CD14-positive monocyte (primary cell): Measurements from ENCODE around the gene ADAM22. TPM values are rescaled to one million over a fixed set of nuclear protein-coding genes. Genes with fewer than 3 reads are reported as not detected.
"Not testable (repeated sequence)": the region's sequence is repeated elsewhere in the genome, so short reads cannot be mapped to it uniquely, and the experiment has no call there.

Experiments used
- DNase-seq, 3 donors: peaks; one replicate each; pipeline ENCODE4 v3.0.0-alpha.2; 2011 to 2022
- H2AFZ ChIP-seq: 2 replicates; pipeline ENCODE4 v1.6.0; 2012; ENCODE audit warnings: mild to moderate bottlenecking, low read depth, low read length, inconsistent platforms; ENCODE audit not compliant: insufficient read depth, poor library complexity, severe bottlenecking
- H3K27ac ChIP-seq, 2 donors: 1 replicate in 1 of 2; 2 replicates in 1 of 2; pipeline ENCODE4 v1.5.1; 2012 to 2013; ENCODE audit warnings: low read length in 2 of 2, control low read depth in 1 of 2, inconsistent platforms in 1 of 2, low read depth in 1 of 2, mild to moderate bottlenecking in 1 of 2
- H3K27me3 ChIP-seq, 2 donors: one replicate each; pipeline versions ENCODE4 v1.6.0 to v1.6.1; 2011 to 2013; ENCODE audit warnings: low read length in 2 of 2; ENCODE audit not compliant: control insufficient read depth in 2 of 2, insufficient read depth in 2 of 2
- H3K36me3 ChIP-seq, 2 donors: replicated peaks in 1 of 2; 1 replicate in 1 of 2; 2 replicates in 1 of 2; pipeline versions ENCODE4 v1.5.1 to v1.6.1; 2012 to 2013; ENCODE audit warnings: low read length in 2 of 2, control low read depth in 1 of 2, inconsistent platforms in 1 of 2, mild to moderate bottlenecking in 1 of 2; ENCODE audit not compliant: insufficient read depth in 2 of 2, control insufficient read depth in 1 of 2
- H3K4me1 ChIP-seq, 2 donors: 1 replicate in 1 of 2; 2 replicates in 1 of 2; pipeline versions ENCODE4 v1.5.1 to v1.6.1; 2012 to 2013; ENCODE audit warnings: low read length in 2 of 2, control low read depth in 1 of 2, inconsistent platforms in 1 of 2, mild to moderate bottlenecking in 1 of 2, moderate library complexity in 1 of 2; ENCODE audit not compliant: insufficient read depth in 2 of 2, control insufficient read depth in 1 of 2
- H3K4me2 ChIP-seq: replicated peaks from 2 replicates; pipeline ENCODE3; 2012; ENCODE audit warnings: low read length, moderate library complexity, mild to moderate bottlenecking; ENCODE audit not compliant: poor library complexity, severe bottlenecking; ENCODE audit errors: extremely low read depth
- H3K4me3 ChIP-seq, 3 experiments: fragments of 200-600 bp in 1 of 3; sonication (generic) in 1 of 3; replicated peaks in 1 of 3; 1 replicate in 2 of 3; 2 replicates in 1 of 3; pipeline ENCODE4 v1.5.1; 2011 to 2013; ENCODE audit warnings: low read length in 3 of 3, mild to moderate bottlenecking in 3 of 3, control low read depth in 2 of 3, low read depth in 2 of 3, inconsistent platforms in 1 of 3, moderate library complexity in 1 of 3
- H3K79me2 ChIP-seq: 2 replicates; pipeline ENCODE4 v1.6.0; 2012; ENCODE audit warnings: mild to moderate bottlenecking, control low read depth, inconsistent platforms, low read length, moderate library complexity; ENCODE audit not compliant: insufficient read depth
- H3K9ac ChIP-seq: 2 replicates; pipeline ENCODE4 v1.6.0; 2017; ENCODE audit warnings: low read length, mild to moderate bottlenecking; ENCODE audit not compliant: insufficient read depth, poor library complexity, severe bottlenecking
- H3K9me3 ChIP-seq, 2 donors: replicated peaks in 1 of 2; 1 replicate in 1 of 2; 2 replicates in 1 of 2; pipeline versions ENCODE4 v1.5.1 to v1.6.1; 2012 to 2013; ENCODE audit warnings: low read length in 2 of 2, control low read depth in 1 of 2; ENCODE audit not compliant: control insufficient read depth in 1 of 2, insufficient read depth in 1 of 2
- H4K20me1 ChIP-seq: 2 replicates; pipeline ENCODE4 v1.6.0; 2012; ENCODE audit warnings: mild to moderate bottlenecking, low read length, control low read depth, moderate library complexity; ENCODE audit not compliant: insufficient read depth
- H3K27ac Mint-ChIP-seq, 7 donors: one replicate each; pipeline ENCODE4 v1.8.0; 2020; ENCODE audit warnings: mild to moderate bottlenecking in 7 of 7, mixed read lengths in 7 of 7, moderate library complexity in 6 of 7, inconsistent platforms in 2 of 7
- H3K27me3 Mint-ChIP-seq, 3 donors: one replicate each; pipeline ENCODE4 v1.8.0; 2021 to 2022; ENCODE audit warnings: low read depth in 3 of 3, mild to moderate bottlenecking in 3 of 3, mixed read lengths in 3 of 3, moderate library complexity in 3 of 3, inconsistent platforms in 1 of 3
- H3K36me3 Mint-ChIP-seq, 2 donors: one replicate each; pipeline ENCODE4 v1.8.0; 2020; ENCODE audit warnings: mixed read lengths in 2 of 2, inconsistent platforms in 1 of 2, mild to moderate bottlenecking in 1 of 2
- H3K4me1 Mint-ChIP-seq: one replicate; pipeline ENCODE4 v1.8.0; 2020; ENCODE audit warnings: mild to moderate bottlenecking, mixed read lengths
- H3K4me3 Mint-ChIP-seq, 2 donors: one replicate each; pipeline ENCODE4 v1.8.0; 2020; ENCODE audit warnings: mild to moderate bottlenecking in 2 of 2, mixed read lengths in 2 of 2, moderate library complexity in 1 of 2
- H3K9me3 Mint-ChIP-seq, 7 donors: one replicate each; pipeline ENCODE4 v1.8.0; 2020 to 2022; ENCODE audit warnings: mixed read lengths in 7 of 7, mild to moderate bottlenecking in 6 of 7, moderate library complexity in 6 of 7, inconsistent platforms in 2 of 7
- CTCF ChIP-seq: fragments of 200-600 bp; IDR thresholded peaks from one replicate; pipeline ENCODE4 v1.8.0; 2022; ENCODE audit warnings: antibody characterized with exemption, mild to moderate bottlenecking
- WGBS: methylation state at CpG from one replicate; pipeline ENCODE4 v1.1.5; 2013; ENCODE audit warnings: missing lambda C conversion rate; ENCODE audit not compliant: insufficient coverage; 5-methylcytosine and 5-hydroxymethylcytosine counted together
- intact Hi-C, 2 donors: fragments of 100-400 bp; cut with micrococcal nuclease; formaldehyde crosslinking; loops; one replicate each; pipeline versions ENCODE4 v1.15.0 to v1.15.1; 2023
- polyA plus RNA-seq, 3 donors: library from polyadenylated mRNA; depleted of rRNA in 1 of 3; unstranded in 2 of 3; stranded (reverse) in 1 of 3; fragments of 300-500 nt in 2 of 3; fragments of >200 nt in 1 of 3; fragmentation: Illumina TruSeq in 2 of 3; gene quantifications; 1 replicate in 2 of 3; 2 replicates in 1 of 3; pipeline ENCODE4 v1.2.3, GENCODE V29; 2012 to 2021

The ADAM22 gene
- polyA plus RNA-seq, 3 donors, result 0.01 to 0.17 TPM; not detected in 1

DNA sequence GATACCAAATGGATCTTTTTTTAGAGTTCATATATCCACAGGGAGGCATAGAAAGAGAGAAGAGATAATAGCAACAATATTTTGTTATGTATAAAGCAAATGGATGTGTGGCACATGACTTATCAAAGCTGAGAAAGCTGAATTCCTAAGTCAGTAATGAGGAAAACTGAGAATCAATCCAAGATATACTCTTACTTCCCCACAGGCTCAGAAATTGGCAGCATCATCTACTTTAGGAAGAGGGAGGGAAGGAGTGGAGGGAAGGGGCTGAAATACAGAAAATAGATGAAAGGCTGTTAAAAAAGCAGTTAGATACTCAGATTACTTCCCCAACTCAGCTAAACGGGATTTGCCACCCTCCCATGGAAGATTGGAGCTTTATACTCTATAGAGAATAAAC is 222.3 kb downstream of the ADAM22 start:
- Mint-ChIP-seq H3K4me1 (no peaks in the 10 kb centered on the region), H3K9me3 (peaks cover 6 to 16% (median 9%) of the 10 kb centered on the region in 7 donors), H3K36me3 (no peaks in the 10 kb centered on the region), H3K4me3 (no peak overlapping the region), H3K27me3 (peaks cover 0 to 4% (median 0%) of the 10 kb centered on the region in 3 donors), H3K27ac (no peak overlapping the region)
- Histone ChIP-seq H3K36me3 (no peaks in the 10 kb centered on the region), H2AFZ (no peak overlapping the region), H3K4me1 (no peaks in the 10 kb centered on the region), H3K79me2 (no peaks in the 10 kb centered on the region), H3K9me3 (no peaks in the 10 kb centered on the region), H3K27ac (no peak overlapping the region), H3K4me3 (no peak overlapping the region), H3K4me2 (no peak overlapping the region), H4K20me1 (no peaks in the 10 kb centered on the region), H3K9ac (no peak overlapping the region), H3K27me3 (no peaks in the 10 kb centered on the region)
- no CpG with 5 or more reads among the region's 1 CpG for WGBS
- intact Hi-C loops, result no loop called here
- DNase-seq, result no peak
- no peak for TF ChIP-seq CTCF

DNA sequence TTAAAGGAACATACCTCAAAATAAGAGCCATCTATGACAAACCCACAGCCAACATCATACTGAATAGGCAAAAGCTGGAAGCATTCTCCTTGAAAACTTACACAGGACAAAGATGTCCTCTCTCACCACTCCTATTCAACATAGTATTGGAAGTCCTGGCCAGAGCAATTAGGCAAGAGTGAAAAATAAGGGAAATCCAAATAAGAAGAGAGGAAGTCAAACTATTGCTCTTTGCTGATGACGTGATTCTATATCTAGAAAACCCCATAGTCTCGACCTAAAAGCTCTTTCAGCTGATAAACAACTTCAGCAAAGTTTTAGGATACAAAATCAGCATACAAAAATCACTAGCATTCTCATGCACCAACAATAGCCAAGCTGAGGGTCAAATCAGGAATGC is 225.7 kb downstream of the ADAM22 start:
- no CpG with 5 or more reads among the region's 2 CpGs for WGBS
- not testable (repeated sequence) for H3K4me3 Mint-ChIP-seq

More for the DNA sequence above, 225.7 kb downstream of the ADAM22 start:
- H3K4me1 Mint-ChIP-seq, DNase-seq, H3K36me3 ChIP-seq, H3K27ac Mint-ChIP-seq, H3K4me2 ChIP-seq, H3K27ac ChIP-seq, H3K79me2 ChIP-seq, intact Hi-C loops, H3K27me3 Mint-ChIP-seq, H3K36me3 Mint-ChIP-seq, H3K9ac ChIP-seq, H3K4me3 ChIP-seq, H3K27me3 ChIP-seq, H4K20me1 ChIP-seq, H3K9me3 ChIP-seq, H2AFZ ChIP-seq, H3K4me1 ChIP-seq: not testable (repeated sequence)
- peaks cover 6 to 16% (median 11%) of the 10 kb centered on the region in 7 donors for H3K9me3 Mint-ChIP-seq
